ENCODE results near the gene ATOH1. TPM values are rescaled to one million over a fixed set of nuclear protein-coding genes. Genes with fewer than 3 reads are reported as not detected.

The ATOH1 gene
- total RNA-seq, 1 experiment from 2014 or later, result not detected

GRCh38 chr4:93867416-93868001 lies 39.0 kb downstream of the ATOH1 start:
- H3K4me3 ChIP-seq (ENCODE audit: low read depth, low read length, poor library complexity, severe bottlenecking), result no peak overlapping the region
- H3K9me3 ChIP-seq (ENCODE audit: low read depth, low read length, poor library complexity, severe bottlenecking), result no peaks in the 10 kb centered on the region
- ChIA-PET POLR2A (ENCODE audit: low non-redundant PET) (no interaction called here), CTCF (interaction anchor here (0.7 kb wide), 1 partner anchor 13 kb away, joined by 4 read pairs; no protein-coding TSS in a partner anchor)
- DNase-seq (ENCODE audit: low spot score), result no peak
- H3K36me3 ChIP-seq (ENCODE audit: insufficient read depth, low read length, poor library complexity, severe bottlenecking), result no peaks in the 10 kb centered on the region
- H3K4me1 ChIP-seq (ENCODE audit: insufficient read depth, low read length, poor library complexity, severe bottlenecking), result no peaks in the 10 kb centered on the region
- TF ChIP-seq CTCF (conservative IDR thresholded peaks at IDR 0.05; ENCODE audit: low read depth, low read length) (no peak), EZH2 (IDR thresholded peaks at IDR 0.05; ENCODE audit: borderline replicate concordance, low read depth, low read length, poor library complexity, severe bottlenecking) (no peak)
- no TSS peak for BruUV-seq (replicated peaks)
- no peaks in the 10 kb centered on the region for H3K27me3 ChIP-seq (replicated peaks; ENCODE audit: insufficient read depth, low read depth, low read length, poor library complexity)
- no peak overlapping the region for H3K27ac ChIP-seq (ENCODE audit: low read depth, low read length, poor library complexity, severe bottlenecking)
- intact Hi-C loops (cut with micrococcal nuclease; ENCODE audit: unreplicated experiment), result no loop called here

- Histone ChIP-seq H3K36me3 (ENCODE audit: insufficient read depth, low read length, poor library complexity, severe bottlenecking) (no peaks in the 10 kb centered on the region), H3K4me3 (ENCODE audit: low read depth, low read length, poor library complexity, severe bottlenecking) (no peak overlapping the region), H3K27me3 (replicated peaks; ENCODE audit: insufficient read depth, low read depth, low read length, poor library complexity) (no peaks in the 10 kb centered on the region), H3K9me3 (ENCODE audit: low read depth, low read length, poor library complexity, severe bottlenecking) (no peaks in the 10 kb centered on the region), H3K4me1 (ENCODE audit: insufficient read depth, low read length, poor library complexity, severe bottlenecking) (no peaks in the 10 kb centered on the region), H3K27ac (ENCODE audit: low read depth, low read length, poor library complexity, severe bottlenecking) (no peak overlapping the region)
- no peak for TF ChIP-seq EZH2 (IDR thresholded peaks at IDR 0.05; ENCODE audit: borderline replicate concordance, low read depth, low read length, poor library complexity, severe bottlenecking)
- DNase-seq (ENCODE audit: low spot score), result no peak
- no TSS peak for BruUV-seq (replicated peaks)
- ChIA-PET CTCF (no interaction called here), POLR2A (ENCODE audit: low non-redundant PET) (no interaction called here)
- intact Hi-C loops (cut with micrococcal nuclease; ENCODE audit: unreplicated experiment), result no loop called here
Observed at GRCh38 chr4:93870876-93871458, 42.4 kb downstream of the ATOH1 start.

GRCh38 chr4:93876754-93877153 lies 48.2 kb downstream of the ATOH1 start:
- Histone ChIP-seq H3K27ac (ENCODE audit: low read depth, low read length, poor library complexity, severe bottlenecking) (no peak overlapping the region), H3K4me3 (ENCODE audit: low read depth, low read length, poor library complexity, severe bottlenecking) (no peak overlapping the region), H3K4me1 (ENCODE audit: insufficient read depth, low read length, poor library complexity, severe bottlenecking) (no peaks in the 10 kb centered on the region), H3K36me3 (ENCODE audit: insufficient read depth, low read length, poor library complexity, severe bottlenecking) (no peaks in the 10 kb centered on the region), H3K9me3 (ENCODE audit: low read depth, low read length, poor library complexity, severe bottlenecking) (no peaks in the 10 kb centered on the region), H3K27me3 (replicated peaks; ENCODE audit: insufficient read depth, low read depth, low read length, poor library complexity) (no peaks in the 10 kb centered on the region)
- intact Hi-C loops (cut with micrococcal nuclease; ENCODE audit: unreplicated experiment), result no loop called here
- DNase-seq (ENCODE audit: low spot score), result no peak
- CTCF ChIA-PET, result no interaction called here
- BruUV-seq (replicated peaks), result no TSS peak
- TF ChIP-seq EZH2 (IDR thresholded peaks at IDR 0.05; ENCODE audit: borderline replicate concordance, low read depth, low read length, poor library complexity, severe bottlenecking) (no peak), CTCF (conservative IDR thresholded peaks at IDR 0.05; ENCODE audit: low read depth, low read length) (no peak)
- POLR2A ChIA-PET (ENCODE audit: low non-redundant PET), result no interaction called here

GRCh38 chr4:93878566-93878965 lies 50.0 kb downstream of the ATOH1 start:
- H3K4me1 ChIP-seq (ENCODE audit: insufficient read depth, low read length, poor library complexity, severe bottlenecking), result no peaks in the 10 kb centered on the region
- POLR2A ChIA-PET (ENCODE audit: low non-redundant PET), result no interaction called here
- intact Hi-C loops (cut with micrococcal nuclease; ENCODE audit: unreplicated experiment), result no loop called here
- H3K36me3 ChIP-seq (ENCODE audit: insufficient read depth, low read length, poor library complexity, severe bottlenecking), result no peaks in the 10 kb centered on the region
- no peak overlapping the region for H3K4me3 ChIP-seq (ENCODE audit: low read depth, low read length, poor library complexity, severe bottlenecking)
- H3K27me3 ChIP-seq (replicated peaks; ENCODE audit: insufficient read depth, low read depth, low read length, poor library complexity), result no peaks in the 10 kb centered on the region
- CTCF ChIA-PET, result no interaction called here
- H3K9me3 ChIP-seq (ENCODE audit: low read depth, low read length, poor library complexity, severe bottlenecking), result no peaks in the 10 kb centered on the region
- no TSS peak for BruUV-seq (replicated peaks)
- no peak for DNase-seq (ENCODE audit: low spot score)
- H3K27ac ChIP-seq (ENCODE audit: low read depth, low read length, poor library complexity, severe bottlenecking), result no peak overlapping the region
- TF ChIP-seq EZH2 (IDR thresholded peaks at IDR 0.05; ENCODE audit: borderline replicate concordance, low read depth, low read length, poor library complexity, severe bottlenecking), result no peak
- no peak for TF ChIP-seq CTCF (conservative IDR thresholded peaks at IDR 0.05; ENCODE audit: low read depth, low read length)

Measured in A673 (cell line).